Measurements from ENCODE around the gene APOBEC3G. TPM values are rescaled to one million over a fixed set of nuclear protein-coding genes. Genes with fewer than 3 reads are reported as not detected.

Gene APOBEC3G
- total and polyA plus RNA-seq, 2 experiments from 2014 or later = 2.1 to 3.3 TPM

GRCh38 chr22:39135092-39135896 lies 58.2 kb downstream of the APOBEC3G start:
- H3K9me2 ChIP-seq (ENCODE audit: insufficient read depth) = no peaks in the 10 kb centered on the region
- H3K27ac Mint-ChIP-seq = no peak overlapping the region
- no peaks in the 10 kb centered on the region for H3K27me3 ChIP-seq (ENCODE audit: insufficient read depth)
- peak; percentile 92 for ATAC-seq
- H3K4me2 ChIP-seq = no peak overlapping the region
- H3K36me3 Mint-ChIP-seq (ENCODE audit: low read depth) = no peaks in the 10 kb centered on the region
- H3K4me3 Mint-ChIP-seq = no peak overlapping the region
- TF ChIP-seq REST (IDR thresholded peaks at IDR 0.05; ENCODE audit: unreplicated experiment) (no peak), EZH2phosphoT487 (IDR thresholded peaks at IDR 0.05; ENCODE audit: unreplicated experiment) (no peak), CTCF (conservative IDR thresholded peaks at IDR 0.05; ENCODE audit: low read depth in 2 of 2) (peak; percentile 81 to 85), ETS1 (IDR thresholded peaks at IDR 0.05) (no peak), CREB1 (CRISPR knock-in tag; IDR thresholded peaks at IDR 0.05; ENCODE audit: low read depth) (no peak), JUNB (IDR thresholded peaks at IDR 0.05; ENCODE audit: unreplicated experiment) (no peak), STAT1 (IDR thresholded peaks at IDR 0.05; ENCODE audit: unreplicated experiment) (no peak), NANOG (IDR thresholded peaks at IDR 0.05; ENCODE audit: borderline replicate concordance) (no peak)
- H3K4me3 ChIP-seq = no peak overlapping the region
- peaks cover 13% of the 10 kb centered on the region for H3K4me1 ChIP-seq (ENCODE audit: insufficient read depth)
- H3K36me3 ChIP-seq (ENCODE audit: insufficient read depth) = no peaks in the 10 kb centered on the region
- peaks cover 31% of the 10 kb centered on the region for H3K4me1 Mint-ChIP-seq
- no peaks in the 10 kb centered on the region for H3K79me2 ChIP-seq (replicated peaks; ENCODE audit: insufficient read depth)
- H3F3A ChIP-seq (replicated peaks; ENCODE audit: low read depth) = no peaks in the 10 kb centered on the region
- H3K27ac ChIP-seq (ENCODE audit: low read depth) = no peak overlapping the region
- no peak overlapping the region for H2AFZ ChIP-seq
- no peaks in the 10 kb centered on the region for H3K9me3 Mint-ChIP-seq
- peaks cover 15% of the 10 kb centered on the region for H3K27me3 Mint-ChIP-seq (ENCODE audit: insufficient read depth, low read depth, poor library complexity)
- DNase-seq (ENCODE audit: low spot score) = peak; percentile 91
- no peaks in the 10 kb centered on the region for H4K20me1 ChIP-seq (replicated peaks; ENCODE audit: insufficient read depth)
